Fibroblast of lung (primary cell): ENCODE data around the gene PREB.

ENCODE experiments used
- EZH2 ChIP-seq: IDR thresholded peaks from 2 replicates; pipeline ENCODE4 v1.5.1; 2012; ENCODE audit warnings: low read length, control low read depth, mild to moderate bottlenecking; ENCODE audit errors: missing control alignments
- TF ChIP-seq, protein P1 (sequence below), 2 donors: IDR thresholded peaks in 1 of 2; conservative IDR thresholded peaks in 1 of 2; 1 replicate in 1 of 2; 2 replicates in 1 of 2; pipeline ENCODE4 v1.5.1; 2011 to 2012; ENCODE audit warnings: low read length in 2 of 2, control low read depth in 1 of 2, inconsistent platforms in 1 of 2, low read depth in 1 of 2, mild to moderate bottlenecking in 1 of 2

DNA sequence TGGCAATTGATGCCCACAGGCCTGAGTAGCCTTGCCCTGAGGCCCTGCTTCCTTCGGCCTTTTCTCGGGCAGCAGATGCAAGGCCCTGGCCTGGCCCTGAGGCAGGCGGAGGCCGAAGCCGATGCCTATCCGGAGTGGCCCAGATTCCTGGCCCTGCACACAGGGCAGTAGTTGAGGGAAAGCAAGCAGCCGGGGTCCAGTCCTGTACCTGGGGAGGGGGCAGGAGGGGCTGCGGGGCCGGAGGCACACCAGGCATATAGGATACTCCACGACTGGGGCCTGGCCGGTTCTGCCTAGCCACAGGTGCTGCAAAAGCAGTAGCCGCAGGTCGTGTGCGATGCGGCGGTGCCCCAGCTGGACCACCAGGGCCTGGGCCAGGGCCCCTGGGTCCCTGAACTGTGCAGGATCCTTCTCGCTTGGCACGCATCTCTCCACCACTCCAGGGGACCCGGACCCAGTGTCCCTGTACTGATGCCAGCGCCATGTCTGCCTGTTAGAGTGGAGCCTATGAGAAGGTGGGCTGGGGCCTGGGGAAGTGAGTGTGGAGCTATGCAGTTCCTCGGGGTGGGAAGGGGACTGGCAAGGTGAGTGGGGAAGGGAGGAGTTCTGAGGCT is 3.0 kb upstream of the PREB start:
- TF ChIP-seq, protein P1, sequence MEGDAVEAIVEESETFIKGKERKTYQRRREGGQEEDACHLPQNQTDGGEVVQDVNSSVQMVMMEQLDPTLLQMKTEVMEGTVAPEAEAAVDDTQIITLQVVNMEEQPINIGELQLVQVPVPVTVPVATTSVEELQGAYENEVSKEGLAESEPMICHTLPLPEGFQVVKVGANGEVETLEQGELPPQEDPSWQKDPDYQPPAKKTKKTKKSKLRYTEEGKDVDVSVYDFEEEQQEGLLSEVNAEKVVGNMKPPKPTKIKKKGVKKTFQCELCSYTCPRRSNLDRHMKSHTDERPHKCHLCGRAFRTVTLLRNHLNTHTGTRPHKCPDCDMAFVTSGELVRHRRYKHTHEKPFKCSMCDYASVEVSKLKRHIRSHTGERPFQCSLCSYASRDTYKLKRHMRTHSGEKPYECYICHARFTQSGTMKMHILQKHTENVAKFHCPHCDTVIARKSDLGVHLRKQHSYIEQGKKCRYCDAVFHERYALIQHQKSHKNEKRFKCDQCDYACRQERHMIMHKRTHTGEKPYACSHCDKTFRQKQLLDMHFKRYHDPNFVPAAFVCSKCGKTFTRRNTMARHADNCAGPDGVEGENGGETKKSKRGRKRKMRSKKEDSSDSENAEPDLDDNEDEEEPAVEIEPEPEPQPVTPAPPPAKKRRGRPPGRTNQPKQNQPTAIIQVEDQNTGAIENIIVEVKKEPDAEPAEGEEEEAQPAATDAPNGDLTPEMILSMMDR (conservative IDR thresholded peaks at IDR 0.05 in 1 of 2, IDR thresholded peaks at IDR 0.05 in 1 of 2; ENCODE audit: low read depth in 1 of 2, low read length in 2 of 2) = no peak
- no peak for TF ChIP-seq EZH2
